Fibroblast of mammary gland (primary cell): ENCODE results near the gene S100A16.

Source experiments
- DNase-seq: peaks from one replicate; pipeline ENCODE4 v3.0.0-alpha.2; 2010; ENCODE audit warnings: low read depth
- H3K4me3 ChIP-seq: 2 replicates; pipeline ENCODE4 v1.5.1; 2011; ENCODE audit warnings: low read depth, mild to moderate bottlenecking, low read length, moderate library complexity; ENCODE audit not compliant: control insufficient read depth
- TF ChIP-seq, protein P1 (sequence below): conservative IDR thresholded peaks from 2 replicates; pipeline ENCODE4 v1.5.1; 2011; ENCODE audit warnings: low read depth, low read length, inconsistent platforms; ENCODE audit not compliant: control insufficient read depth, insufficient read depth

The S100A16 gene

DNA sequence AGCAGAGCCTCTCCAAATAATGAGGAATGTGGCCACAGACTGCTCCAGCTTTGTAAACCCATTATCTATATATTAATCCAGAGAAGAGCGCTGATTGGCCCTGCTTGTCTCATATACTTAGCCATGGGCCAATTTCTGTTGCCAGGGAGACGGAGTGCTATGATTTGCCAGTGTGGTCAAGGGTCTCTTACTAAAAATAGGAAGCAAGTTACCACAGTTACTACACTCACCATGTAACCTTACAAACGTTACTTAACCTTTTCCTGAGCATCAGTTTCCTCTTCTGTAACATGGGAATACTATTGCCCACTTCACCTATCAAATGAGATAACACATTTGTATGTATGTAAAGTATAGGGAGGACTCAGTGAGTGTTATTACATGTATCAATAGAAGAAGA is 39.6 kb downstream of the S100A16 start:
- TF ChIP-seq, protein P1, sequence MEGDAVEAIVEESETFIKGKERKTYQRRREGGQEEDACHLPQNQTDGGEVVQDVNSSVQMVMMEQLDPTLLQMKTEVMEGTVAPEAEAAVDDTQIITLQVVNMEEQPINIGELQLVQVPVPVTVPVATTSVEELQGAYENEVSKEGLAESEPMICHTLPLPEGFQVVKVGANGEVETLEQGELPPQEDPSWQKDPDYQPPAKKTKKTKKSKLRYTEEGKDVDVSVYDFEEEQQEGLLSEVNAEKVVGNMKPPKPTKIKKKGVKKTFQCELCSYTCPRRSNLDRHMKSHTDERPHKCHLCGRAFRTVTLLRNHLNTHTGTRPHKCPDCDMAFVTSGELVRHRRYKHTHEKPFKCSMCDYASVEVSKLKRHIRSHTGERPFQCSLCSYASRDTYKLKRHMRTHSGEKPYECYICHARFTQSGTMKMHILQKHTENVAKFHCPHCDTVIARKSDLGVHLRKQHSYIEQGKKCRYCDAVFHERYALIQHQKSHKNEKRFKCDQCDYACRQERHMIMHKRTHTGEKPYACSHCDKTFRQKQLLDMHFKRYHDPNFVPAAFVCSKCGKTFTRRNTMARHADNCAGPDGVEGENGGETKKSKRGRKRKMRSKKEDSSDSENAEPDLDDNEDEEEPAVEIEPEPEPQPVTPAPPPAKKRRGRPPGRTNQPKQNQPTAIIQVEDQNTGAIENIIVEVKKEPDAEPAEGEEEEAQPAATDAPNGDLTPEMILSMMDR = no peak
- peak; percentile 32 for DNase-seq
- no peak overlapping the region for H3K4me3 ChIP-seq

DNA sequence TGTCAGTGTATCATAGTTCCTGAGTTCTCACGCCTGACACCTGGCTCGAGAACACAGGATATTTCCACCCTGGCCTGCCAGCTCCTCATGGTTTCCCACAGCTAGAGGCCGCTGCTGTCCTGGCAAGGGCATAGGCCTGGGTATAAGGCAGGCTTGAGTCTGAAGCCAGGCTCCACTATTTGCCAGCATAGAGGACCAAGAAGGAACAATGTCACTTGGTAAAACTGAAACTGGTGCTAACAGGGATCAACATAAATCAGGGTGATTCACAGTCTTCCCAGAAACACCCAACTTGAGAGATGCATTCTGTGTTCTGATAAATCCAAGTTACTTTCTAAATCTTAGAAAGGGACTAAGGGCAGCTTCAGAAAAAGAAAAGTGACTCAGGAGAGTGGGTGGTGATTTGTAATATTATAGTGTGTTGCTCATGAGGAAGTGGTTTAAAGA is 40.3 kb downstream of the S100A16 start:
- TF ChIP-seq, protein P1 = peak; percentile 94
- DNase-seq = peak; percentile 95
- H3K4me3 ChIP-seq = no peak overlapping the region

DNA sequence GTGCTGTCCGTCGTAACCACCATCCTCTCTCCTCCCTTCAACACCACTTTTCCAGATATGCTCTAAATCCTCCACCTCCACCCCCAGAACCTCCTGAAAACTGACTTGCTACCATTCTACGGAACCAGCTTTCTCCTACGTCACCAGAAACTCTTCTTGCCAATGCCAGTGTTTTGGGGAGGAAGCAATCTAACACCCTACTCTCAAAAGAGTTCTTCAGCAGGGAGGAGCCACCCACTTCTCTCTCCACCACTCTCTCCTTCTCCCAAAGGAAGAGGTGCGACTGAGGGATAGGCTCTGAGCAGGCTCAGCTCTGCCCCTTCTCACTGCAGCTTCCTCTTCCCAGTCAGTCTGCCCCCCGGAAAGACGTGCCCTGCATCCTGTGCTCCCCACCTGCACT is 41.2 kb downstream of the S100A16 start:
- TF ChIP-seq, protein P1 = no peak
- DNase-seq = no peak
- no peak overlapping the region for H3K4me3 ChIP-seq

DNA sequence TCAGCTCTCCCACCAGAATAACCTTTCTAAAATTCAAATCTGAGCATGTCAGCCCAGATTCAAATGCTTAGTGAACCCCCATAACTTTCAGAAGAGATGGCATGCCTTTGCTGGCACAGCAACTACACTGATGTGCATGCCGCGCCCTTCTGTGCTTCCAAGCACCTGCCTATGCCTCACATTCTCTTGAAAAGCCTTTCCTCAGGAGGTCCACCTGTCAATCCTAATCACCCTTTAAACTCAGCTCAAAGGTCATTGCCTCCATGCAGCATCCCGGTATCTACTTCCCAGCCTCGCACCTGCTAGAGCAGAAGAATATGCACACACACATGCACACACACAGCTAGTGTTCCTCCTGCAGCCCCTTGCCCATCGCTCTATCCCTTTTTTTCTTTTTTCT is 42.1 kb downstream of the S100A16 start:
- no peak for DNase-seq
- TF ChIP-seq, protein P1 = no peak
- H3K4me3 ChIP-seq = no peak overlapping the region

DNA sequence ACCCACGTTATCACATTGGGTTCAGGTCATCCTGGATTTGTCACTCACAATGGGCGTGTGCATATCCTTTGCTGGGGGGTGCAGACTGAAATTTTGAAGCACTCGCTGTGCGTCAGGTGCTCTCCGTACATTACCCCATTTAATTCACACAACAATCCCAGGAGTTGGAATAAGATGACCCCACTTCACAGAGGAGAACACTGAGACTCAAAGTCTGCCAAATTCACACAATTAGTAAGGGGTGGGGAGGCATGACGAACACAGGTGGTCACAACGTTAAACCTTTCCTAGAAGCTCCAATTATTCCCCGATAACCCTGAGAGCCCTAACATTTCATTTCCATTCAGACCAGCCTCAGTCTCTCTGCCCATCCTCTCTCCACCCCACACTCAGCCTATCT is 43.5 kb downstream of the S100A16 start:
- TF ChIP-seq, protein P1 = no peak
- DNase-seq = no peak
- no peak overlapping the region for H3K4me3 ChIP-seq

DNA sequence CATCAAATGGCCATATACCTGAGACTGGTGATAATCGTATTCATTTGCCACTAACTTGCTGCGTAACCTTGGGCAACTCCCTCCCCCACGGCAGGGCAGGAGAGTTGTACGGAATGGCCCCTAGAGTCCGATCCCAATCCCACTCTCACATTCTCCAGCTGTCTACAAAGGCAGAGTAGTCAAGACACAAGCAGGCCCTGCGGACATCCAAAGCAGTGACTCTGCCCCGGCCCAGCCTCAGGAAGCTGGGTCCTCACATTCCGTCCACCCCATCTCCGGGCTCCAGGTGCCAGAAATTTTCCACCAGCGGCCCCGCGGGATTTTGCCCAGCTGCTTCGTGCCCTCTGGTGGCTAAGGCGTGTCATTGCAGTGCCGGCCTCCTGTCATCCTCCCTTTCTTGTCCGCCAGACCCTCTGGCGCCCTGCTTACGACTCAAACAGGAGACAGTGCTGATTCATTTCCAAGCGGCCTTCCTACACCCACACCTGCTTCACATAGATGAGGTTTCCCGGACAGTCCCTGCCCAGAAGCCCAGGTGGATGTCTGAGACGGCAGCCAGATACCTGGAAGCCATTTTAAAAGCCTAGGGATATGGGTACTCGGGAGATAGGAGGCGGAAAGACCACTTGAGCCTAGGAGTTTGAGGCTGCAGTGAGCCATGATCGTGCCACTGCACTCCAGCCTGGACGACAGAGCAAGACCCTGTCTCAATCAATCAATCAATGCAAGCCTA is 44.4 kb downstream of the S100A16 start:
- peak overlapping the region; percentile 10 for H3K4me3 ChIP-seq
- TF ChIP-seq, protein P1 = peak; percentile 93
- peak; percentile 86 for DNase-seq
